GM19351 (cell line): ENCODE results near the gene SHD.
"Not testable (repeated sequence)": the region's sequence is repeated elsewhere in the genome, so short reads cannot be mapped to it uniquely, and the experiment has no call there.

Source experiments
- ATAC-seq: cut with Tn5 transposase; IDR thresholded peaks from one replicate; pipeline ENCODE4 v1.9.1; 2021; ENCODE audit warnings: mild to moderate bottlenecking, moderate library complexity; ENCODE audit not compliant: unreplicated experiment

The SHD gene, protein sequence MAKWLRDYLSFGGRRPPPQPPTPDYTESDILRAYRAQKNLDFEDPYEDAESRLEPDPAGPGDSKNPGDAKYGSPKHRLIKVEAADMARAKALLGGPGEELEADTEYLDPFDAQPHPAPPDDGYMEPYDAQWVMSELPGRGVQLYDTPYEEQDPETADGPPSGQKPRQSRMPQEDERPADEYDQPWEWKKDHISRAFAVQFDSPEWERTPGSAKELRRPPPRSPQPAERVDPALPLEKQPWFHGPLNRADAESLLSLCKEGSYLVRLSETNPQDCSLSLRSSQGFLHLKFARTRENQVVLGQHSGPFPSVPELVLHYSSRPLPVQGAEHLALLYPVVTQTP

DNA sequence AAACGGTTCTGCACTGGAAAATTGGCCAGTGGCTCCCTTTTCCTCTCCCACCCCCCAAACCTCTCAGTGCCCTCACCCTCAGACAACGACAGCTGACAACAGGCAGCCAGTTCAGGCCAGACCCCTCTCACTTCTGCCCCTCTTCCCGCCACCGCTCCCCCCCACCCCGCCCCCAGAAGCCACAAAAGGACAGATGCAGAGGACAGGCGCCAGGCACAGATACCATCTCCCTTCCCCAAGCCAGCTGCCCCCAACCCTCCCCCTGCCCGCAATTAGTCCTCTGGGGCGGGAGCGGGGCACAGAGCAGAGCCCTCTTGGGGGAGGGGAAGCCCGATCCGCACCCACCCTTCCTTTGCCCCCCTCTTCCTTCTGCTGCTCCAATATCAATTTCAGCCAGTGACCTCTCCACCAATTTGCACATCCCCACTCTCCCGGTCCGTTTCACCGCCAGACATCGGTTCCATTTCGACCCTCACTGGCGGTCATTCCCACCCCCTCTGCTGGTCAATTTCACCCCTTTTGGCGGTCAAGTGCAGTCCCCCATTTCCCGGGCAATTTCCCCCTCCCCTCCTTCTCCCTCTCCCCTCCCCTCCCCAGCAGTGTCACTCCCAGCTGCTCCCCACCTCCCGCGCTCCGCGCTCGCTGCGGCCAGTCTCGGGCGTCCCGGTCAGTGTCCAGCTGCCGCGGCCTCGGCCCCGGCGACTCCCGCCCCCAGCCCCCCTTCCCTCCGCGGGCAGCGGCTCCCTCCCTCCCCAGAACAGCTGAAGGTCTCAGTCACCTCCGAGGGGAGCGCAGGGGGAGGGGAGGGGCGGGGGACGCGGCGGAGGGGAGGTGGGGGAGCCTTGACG lies at the start of gene SHD:
SHD (plus strand) TSS at position 848 of the 848 bp plus-strand sequence. CDS start 798 bp downstream, outside the sequence.
- ATAC-seq: no peak

DNA sequence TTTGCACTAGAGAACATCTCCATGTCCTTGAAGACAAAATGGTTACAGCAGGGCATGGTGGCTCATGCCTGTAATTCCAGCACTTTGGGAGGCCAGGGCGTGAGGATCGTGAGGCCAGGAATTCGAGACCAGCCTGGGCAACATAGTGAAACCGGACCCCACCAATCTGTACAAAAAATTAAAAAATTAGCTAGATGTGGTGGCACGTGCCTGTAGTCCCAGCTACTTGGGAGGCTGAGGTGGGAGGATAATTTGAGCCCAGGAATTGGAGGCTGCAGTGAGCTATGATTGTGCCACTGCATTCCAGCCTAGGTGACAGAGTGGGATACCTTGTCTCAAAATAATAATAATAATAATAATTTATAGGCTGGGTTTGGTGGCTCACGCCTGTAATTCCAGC lies 48.8 kb upstream of the SHD start:
- ATAC-seq: not testable (repeated sequence)

DNA sequence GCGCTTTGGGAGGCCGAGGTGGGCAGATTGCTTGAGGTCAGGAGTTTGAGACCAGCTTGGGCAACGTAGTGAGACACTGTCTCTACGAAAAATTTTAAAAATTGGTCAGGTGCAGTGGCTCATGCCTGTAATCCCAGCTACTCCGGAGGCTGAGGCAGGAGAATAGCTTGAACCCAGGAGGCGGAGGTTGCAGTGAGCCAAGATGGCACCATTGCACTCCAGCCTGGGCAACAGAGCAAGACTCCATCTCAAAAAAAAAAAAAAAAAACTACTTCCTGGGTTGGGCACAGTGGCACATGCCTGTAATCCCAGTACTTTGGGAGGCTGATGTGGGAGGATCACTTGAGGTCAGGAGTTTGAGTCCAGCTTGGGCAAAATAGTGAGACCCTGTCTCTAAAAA lies 47.5 kb upstream of the SHD start:
- ATAC-seq: not testable (repeated sequence)

DNA sequence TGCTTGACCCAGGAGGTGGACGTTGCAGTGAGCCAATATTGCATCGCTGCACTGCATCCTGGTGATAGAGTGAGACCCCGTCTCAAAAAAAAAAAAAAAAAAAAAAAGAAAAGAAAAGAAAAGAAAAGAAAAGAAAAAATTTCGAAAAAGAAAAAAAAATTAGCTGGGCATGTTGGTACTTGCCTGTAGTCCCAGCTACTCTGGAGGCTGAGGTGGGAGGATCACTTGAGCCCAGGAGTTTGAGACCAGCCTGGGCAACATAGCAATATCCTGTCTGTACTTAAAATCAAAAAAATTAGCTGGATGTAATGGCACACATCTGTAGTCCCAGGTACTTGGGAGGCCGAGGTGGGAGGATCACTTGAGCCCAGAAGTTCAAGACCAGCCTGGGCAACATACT lies 46.9 kb upstream of the SHD start:
- ATAC-seq: not testable (repeated sequence)

DNA sequence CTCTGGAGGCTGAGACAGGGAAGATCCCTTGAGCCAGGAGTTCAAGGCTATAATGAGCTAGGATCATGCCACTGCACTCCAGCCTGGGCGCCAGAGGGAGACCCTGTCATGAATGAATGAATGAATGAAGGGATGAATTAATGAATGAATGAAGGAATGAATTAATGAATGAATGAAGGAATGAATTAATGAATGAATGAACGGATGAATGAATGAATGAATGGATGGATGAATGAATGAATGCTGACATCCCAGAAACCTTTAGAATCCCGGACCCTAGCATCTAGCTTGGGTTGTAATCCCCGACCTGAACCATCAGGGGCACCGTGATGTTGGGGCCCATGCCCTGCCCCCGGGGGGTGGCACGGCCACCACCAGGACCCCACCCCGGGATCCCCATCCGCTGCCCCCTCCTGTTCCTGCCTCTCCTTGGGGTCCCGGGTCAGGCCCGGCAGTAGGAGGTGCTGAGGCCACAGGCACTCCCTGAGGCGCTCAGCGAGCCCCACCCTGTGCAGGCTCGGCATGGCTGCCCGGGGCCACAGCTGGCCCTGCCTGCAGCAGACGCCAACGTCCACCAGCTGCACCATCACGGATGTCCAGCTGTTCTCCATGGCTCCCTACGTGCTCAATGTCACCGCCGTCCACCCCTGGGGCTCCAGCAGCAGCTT lies 46.3 kb upstream of the SHD start:
- ATAC-seq: no peak

DNA sequence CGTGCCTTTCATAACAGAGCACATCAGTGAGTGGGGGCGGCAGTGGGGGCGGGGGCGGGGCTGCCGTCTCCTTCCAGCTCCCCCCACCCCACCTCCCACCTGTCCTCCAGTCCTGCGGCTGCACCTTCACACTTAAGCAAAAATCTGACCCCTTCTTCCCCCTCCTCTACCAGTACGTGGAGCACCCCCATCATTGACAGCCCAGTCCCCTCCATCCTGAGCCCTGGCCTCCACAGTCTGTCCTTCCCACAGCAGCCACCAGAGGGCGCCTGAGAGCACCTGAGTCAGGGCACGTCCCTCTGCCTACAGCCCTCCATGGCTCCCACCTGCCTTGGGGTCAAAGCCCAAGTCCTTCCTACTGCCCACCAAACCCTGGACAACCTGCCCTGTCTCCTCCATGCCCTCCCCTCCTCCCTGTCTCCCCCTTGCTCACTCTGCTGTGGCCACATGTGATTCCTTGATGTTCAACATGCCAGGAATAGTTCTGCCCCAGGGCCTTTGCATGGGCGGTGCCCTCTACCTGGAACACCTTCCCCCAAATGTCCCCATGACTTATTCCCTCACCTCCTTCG lies 45.7 kb upstream of the SHD start:
- ATAC-seq: no peak

DNA sequence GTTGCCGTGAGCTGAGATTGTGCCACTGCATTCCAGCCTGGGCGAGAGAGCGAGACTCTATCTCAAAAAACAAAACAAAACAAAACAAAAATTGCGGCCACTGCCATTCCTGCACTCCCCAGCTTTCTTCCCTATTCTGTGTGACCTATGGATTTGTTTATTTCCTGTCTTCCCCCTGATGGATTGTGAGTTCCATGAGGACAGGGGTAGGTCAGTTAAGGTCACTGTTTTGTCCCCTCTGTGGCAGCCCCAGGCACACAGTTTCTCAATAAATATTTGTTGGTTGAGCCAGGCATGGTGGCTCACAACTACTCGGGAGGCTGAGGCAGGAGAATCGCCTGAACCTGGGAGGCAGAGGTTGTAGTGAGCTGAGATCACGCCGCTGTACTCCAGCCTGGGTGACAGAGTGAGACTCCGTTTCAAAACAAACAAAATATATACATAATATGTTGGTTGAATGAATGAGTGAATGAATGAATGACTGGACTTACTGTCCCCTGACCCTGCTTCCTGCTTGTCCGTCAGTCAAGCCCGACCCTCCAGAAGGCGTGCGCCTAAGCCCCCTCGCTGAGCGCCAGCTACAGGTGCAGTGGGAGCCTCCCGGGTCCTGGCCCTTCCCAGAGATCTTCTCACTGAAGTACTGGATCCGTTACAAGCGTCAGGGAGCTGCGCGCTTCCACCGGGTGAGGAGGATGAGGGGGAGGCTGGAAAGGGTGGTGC lies 44.8 kb upstream of the SHD start:
- ATAC-seq: no peak

DNA sequence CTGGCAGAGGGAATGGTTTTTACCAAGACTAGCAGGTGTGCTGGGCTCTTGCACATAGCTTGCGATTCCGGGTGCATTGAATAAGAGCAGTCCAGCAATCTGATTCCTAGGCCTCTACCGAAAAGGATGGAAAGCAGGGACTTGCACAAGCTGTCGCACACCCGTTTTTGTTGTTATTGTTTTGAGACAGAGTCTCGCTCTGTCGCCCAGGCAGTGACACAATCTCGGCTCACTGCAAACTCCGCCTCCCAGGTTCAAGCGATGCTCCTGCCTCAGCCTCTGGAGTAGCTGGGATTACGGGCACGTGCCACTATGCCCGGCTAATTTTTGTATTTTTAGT lies 44.2 kb upstream of the SHD start:
- no peak for ATAC-seq

DNA sequence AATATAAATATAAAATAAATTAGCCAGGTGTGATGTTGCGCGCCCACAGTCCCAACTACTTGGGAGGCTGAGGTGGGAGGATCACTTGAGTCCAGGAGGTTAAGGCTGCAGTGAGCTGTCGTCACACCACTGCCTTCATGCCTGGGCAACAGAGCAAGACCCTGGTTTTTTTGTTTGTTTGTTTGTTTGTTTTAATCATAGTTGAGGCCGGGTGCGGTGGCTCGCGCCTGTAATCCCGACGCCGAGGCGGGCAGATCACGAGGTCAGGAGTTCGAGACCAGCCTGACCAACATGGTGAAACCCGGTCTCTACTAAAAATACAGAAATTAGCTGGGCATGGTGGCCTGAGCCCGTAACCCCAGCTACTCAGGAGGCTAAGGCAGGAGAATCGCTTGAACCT lies 41.6 kb upstream of the SHD start:
- not testable (repeated sequence) for ATAC-seq

DNA sequence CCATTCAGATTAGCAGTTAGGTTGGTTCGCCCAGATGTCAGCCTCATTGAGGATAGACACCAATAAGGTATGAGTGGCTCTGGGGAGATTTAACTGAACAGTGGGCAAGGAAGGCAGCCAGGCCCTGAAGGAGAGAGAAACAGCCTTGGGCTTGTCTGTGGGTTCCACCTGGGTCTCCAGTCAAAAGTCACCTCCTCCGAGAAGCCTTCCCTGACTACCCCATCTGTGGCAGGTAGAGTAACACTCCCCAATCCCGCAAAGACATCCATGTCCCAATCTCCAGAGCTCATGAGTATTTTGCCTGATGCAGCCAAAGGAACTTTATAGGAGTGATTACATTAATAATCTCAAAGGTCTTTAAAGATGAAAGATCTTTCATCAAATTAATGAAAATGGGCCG lies 40.2 kb upstream of the SHD start:
- no peak for ATAC-seq

DNA sequence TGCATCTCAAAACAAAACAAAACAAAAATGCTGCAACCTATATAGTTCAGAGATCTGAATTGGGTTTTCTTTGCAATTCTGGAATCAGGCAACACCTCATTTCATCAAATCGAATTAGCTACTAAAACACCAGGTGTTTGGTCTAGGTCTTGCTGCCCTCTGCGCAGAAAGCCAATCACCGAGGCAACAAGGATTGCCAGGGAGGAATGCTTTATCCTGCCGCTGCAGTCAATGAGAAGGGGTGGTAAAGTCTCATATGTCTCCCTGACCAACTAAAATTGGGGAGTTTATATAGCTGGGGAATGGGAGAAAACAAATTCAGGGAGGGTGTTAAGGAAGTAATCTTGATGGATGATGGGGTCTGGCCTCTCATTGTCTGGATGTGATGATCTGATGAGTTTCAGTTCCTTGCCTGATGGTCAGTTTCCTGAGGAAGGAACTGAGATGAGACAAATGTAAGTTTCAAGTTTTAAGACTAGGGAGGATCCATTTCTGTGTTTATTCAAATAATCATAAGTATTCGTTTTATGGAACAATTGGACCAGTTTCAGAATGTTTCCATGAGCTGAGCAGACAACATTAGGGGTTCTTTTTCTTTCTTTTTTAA lies 37.1 kb upstream of the SHD start:
- ATAC-seq: no peak

DNA sequence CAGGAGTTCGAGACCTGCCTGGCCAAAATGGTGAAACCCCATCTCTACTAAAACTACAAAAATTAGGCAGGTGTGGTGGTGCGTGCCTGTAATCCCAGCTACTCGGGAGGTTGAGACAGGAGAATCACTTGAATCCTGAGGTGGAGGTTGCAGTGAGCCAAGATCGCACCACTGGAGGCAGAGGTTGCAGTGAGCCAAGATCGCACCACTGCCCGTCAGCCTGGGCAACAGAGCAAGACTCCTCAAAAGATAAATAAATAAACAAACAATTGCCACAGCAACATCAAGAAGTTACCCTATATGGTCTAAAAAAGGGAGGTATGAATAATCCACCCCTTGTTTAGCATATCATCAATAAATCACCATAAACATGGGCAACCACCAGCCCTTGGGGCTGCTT lies 33.1 kb upstream of the SHD start:
- ATAC-seq: not testable (repeated sequence)

DNA sequence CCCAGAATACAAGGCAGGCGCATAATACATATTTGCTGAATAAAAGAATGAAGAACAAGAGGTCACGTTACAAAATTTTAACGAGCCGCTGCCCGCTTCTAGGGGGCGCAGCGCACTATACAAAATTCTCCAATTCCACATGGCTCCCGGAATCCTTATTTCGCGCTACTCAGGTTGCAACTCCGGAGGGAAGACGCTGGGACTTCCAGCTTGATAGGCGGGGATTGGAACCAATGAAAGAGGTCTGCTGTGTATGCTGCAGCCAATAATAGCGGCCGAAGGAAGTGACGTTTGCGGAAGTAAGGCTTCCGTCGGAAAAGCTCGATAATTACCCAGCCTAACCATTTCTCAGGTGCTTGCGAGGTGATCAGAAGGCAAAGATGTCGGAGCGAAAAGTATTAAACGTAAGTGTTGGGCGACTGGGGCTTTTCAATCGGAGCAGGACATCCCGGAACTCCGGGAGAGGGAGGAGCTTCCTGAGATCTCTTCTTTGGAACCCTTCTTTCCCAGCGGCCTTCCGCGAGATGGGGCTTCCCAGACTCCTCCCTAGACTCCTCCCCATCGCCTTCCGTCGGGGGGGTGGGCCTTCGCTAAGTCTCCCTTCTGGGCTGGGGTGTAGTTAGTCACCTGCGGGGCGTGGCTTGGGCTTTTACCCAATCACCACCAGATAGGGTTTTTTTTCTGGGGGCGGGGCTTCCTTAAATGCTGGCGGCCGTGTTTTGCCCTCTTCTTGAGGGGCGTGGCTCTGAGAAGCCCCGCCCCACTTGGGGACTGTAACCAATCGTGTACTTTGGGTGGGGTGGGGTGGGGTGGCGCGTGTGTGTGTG lies 32.1 kb upstream of the SHD start, which contains the start of gene YJU2:
YJU2 (plus strand) TSS at position 314 of the 827 bp plus-strand sequence; CDS start at position 381, 67 bp downstream.
- peak; percentile 84 for ATAC-seq

DNA sequence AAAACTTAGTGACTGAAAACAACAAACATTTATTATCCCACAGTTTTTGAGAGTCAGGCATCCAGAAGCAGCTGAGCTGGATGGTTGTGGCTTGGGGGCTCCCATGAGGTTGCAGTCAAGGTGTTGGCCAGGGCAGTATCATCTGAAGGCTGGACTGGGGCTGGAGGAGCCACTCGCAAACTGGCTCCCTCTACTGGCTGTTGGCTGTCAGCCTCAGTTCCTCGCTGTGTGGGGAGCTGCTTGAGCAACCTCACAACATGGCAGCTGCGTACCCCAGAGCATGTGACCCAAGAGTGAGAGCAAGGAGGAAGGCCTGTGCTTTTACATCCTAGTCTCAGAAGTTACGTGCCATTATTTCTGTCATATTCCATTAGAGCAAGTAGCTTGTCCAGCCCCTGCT lies 22.5 kb upstream of the SHD start:
- no peak for ATAC-seq

DNA sequence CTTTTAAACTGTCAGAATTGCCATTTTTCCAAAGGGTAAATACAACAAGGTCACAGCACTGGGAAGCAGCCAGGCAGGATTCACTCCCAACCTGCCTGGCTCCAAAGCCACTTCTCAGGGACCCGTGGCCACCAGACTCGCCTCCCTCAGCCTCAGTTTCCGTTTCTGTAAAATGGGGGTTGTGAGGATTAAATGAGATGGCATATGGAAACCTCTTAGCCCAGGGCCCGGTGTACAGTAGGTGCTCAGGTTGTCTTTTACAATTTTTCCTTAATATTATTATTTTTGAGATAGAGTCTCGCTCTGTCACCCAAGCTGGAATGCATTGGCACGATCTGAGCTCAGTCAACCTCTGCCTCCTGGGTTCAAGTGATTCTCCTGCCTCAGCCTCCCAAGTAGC lies 22.0 kb upstream of the SHD start:
- no peak for ATAC-seq

DNA sequence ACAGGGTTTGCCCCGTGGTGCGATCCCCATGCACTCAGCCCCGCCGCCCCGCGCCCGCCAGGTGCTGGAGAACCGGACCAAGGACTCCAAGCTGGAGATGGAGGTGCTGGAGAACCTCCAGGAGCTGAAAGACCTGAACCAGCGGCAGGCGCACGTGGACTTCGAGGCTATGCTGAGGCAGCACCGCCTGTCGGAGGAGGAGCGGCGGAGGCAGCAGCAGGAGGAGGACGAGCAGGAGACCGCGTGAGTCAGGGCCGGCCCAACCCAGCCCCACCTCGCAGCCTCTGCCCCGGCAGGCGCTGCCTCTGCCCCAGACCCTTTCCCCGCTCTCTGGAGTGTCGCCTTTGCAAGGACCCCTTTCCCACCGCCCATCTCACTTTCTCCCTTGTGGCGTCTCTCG lies 20.9 kb upstream of the SHD start:
- ATAC-seq: no peak

DNA sequence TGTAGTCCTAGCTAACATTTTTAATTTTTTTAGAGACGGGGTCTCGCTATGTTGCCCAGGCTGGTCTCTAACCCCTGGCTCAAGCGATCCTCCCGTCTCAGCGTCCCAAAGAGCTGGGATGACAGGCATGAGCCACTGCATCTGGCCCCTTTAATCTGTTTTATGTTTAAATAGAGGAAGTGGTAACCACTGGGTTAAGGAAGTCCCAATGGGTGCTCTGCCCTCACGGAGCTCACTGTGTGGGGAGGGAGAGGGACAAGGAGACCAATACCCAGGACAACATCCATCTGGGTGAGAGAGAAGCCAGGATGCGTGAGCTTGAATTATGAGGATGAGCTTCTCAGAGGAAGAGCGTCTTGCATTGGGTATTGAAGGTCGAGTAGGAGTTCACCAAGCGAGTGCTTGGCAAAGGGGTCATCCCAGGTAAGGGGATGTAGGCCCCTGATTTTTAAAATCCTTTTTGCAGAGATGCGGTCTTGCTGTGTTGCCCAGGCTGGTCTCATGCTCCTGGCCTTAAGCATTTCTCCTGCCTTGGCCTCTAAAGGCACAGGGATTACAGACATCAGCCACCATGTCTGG lies 18.4 kb upstream of the SHD start:
- no peak for ATAC-seq

DNA sequence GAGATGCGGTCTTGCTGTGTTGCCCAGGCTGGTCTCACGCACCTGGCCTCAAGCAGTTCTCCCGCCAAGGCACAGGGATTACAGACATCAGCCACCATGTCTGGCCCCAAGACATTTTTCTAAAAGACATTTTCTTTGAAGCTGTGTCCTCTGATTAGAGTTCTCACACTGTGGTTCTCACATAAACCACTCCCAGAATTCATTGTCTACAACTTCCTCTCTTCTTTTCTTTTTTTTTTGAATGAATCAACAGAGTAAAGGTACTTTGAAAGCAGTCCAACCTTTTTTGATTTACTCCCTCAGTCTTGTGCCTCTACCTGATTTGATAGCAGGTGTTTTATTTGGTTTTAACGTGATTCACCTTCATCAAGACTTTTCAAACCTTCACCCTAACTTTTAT lies 14.3 kb upstream of the SHD start:
- ATAC-seq: no peak
